HCT116 (cell line): ENCODE results near the gene C10orf90. TPM values are rescaled to one million over a fixed set of nuclear protein-coding genes. Genes with fewer than 3 reads are reported as not detected.

Source experiments
- ATAC-seq: fragments of 200-7000 bp; cut with Tn5 transposase; 2 replicates; pipeline ENCODE4 v1.9.1; 2020; ENCODE audit warnings: mild to moderate bottlenecking, moderate library complexity
- BruUV-seq: library from RNA; stranded (reverse); fragments of 400-500 nt; replicated peaks from 2 replicates; lab custom pipeline; 2021; lab: Mats Ljungman, UMichigan
- CTCF ChIA-PET: fragments of 300-600 bp; sonication (Branson Sonifier 250); formaldehyde crosslinking; loops from one replicate; lab custom pipeline; 2021; ENCODE audit warnings: antibody characterized with exemption; lab: Charles Lee
- POLR2A ChIA-PET: fragments of 300-600, 350-600 bp; sonication (Branson Sonifier 250); formaldehyde crosslinking; loops from one replicate; lab custom pipeline; 2021; ENCODE audit warnings: antibody characterized with exemption; lab: Charles Lee
- RAD21 ChIA-PET, 2 experiments: fragments of 300-600 bp; sonication (Branson Sonifier 250); formaldehyde crosslinking; loops; one replicate each; lab custom pipeline; 2023; ENCODE audit warnings: low total read pairs in 2 of 2; ENCODE audit not compliant: uncharacterized antibody in 2 of 2, unreplicated experiment in 2 of 2, low non-redundant PET in 1 of 2; lab: Charles Lee
- DNase-seq: peaks from one replicate; pipeline ENCODE4 v3.0.0-alpha.2; 2010; ENCODE audit warnings: low read depth, low spot score
- H2AFZ ChIP-seq: fragments of 200-600 bp; shearing (Covaris generic), sonication (generic); 2 replicates; pipeline ENCODE4 v1.6.1; 2017; ENCODE audit warnings: low read depth, mixed run types, mixed read lengths, antibody characterized with exemption, low read length; ENCODE audit not compliant: poor library complexity, severe bottlenecking
- H3K27ac ChIP-seq: 2 replicates; pipeline ENCODE4 v1.5.1; 2012; ENCODE audit warnings: low read depth, low read length
- H3K27me3 ChIP-seq: fragments of 200-600 bp; sonication (generic); 2 replicates; pipeline ENCODE4 v1.6.1; 2016; ENCODE audit warnings: mixed run types, low read length, mixed read lengths; ENCODE audit not compliant: insufficient read depth
- H3K36me3 ChIP-seq, 2 experiments: fragments of 200-500 bp in 1 of 2; fragments of 200-600 bp in 1 of 2; sonication (Bioruptor generic) in 1 of 2; sonication (generic) in 1 of 2; 2 replicates each; pipeline versions ENCODE4 v1.5.1 to v1.6.1; 2014 to 2016; ENCODE audit warnings: low read length in 2 of 2, inconsistent platforms in 1 of 2, mixed read lengths in 1 of 2, mixed run types in 1 of 2; ENCODE audit not compliant: insufficient read depth in 2 of 2, control insufficient read depth in 1 of 2
- H3K4me1 ChIP-seq, 2 experiments: fragments of 200-600 bp in 1 of 2; sonication (generic) in 1 of 2; 2 replicates each; pipeline versions ENCODE4 v1.5.1 to v1.6.1; 2012 to 2017; ENCODE audit warnings: low read length in 2 of 2, inconsistent platforms in 1 of 2, mild to moderate bottlenecking in 1 of 2, mixed read lengths in 1 of 2, mixed run types in 1 of 2, moderate library complexity in 1 of 2; ENCODE audit not compliant: insufficient read depth in 2 of 2, control insufficient read depth in 1 of 2
- H3K4me2 ChIP-seq: fragments of 200-600 bp; sonication (generic); 2 replicates; pipeline ENCODE4 v1.6.1; 2017; ENCODE audit warnings: mixed run types, low read length, mixed read lengths
- H3K4me3 ChIP-seq, 2 experiments: fragments of 200-600 bp in 1 of 2; sonication (generic) in 1 of 2; replicated peaks in 1 of 2; 2 replicates each; pipeline ENCODE4 v1.5.1; 2011 to 2016; ENCODE audit warnings: low read length in 2 of 2, control low read depth in 1 of 2, low read depth in 1 of 2, mild to moderate bottlenecking in 1 of 2, mixed read lengths in 1 of 2, mixed run types in 1 of 2
- H3K79me2 ChIP-seq: fragments of 200-600 bp; sonication (generic); 2 replicates; pipeline ENCODE4 v1.6.1; 2017; ENCODE audit warnings: mild to moderate bottlenecking, mixed run types, low read length, moderate library complexity, mixed read lengths; ENCODE audit not compliant: insufficient read depth
- H3K9ac ChIP-seq: fragments of 200-600 bp; sonication (generic); 2 replicates; pipeline ENCODE4 v1.6.1; 2016; ENCODE audit warnings: low read length, mixed read lengths
- H3K9me2 ChIP-seq: fragments of 200-600 bp; sonication (generic), shearing (Covaris generic); 2 replicates; pipeline ENCODE4 v1.6.1; 2017; ENCODE audit warnings: mixed run types, mild to moderate bottlenecking, moderate library complexity; ENCODE audit not compliant: insufficient read depth
- H3K9me3 ChIP-seq, 2 experiments: fragments of 200-500 bp in 1 of 2; fragments of 200-600 bp in 1 of 2; sonication (Bioruptor generic) in 1 of 2; sonication (generic) in 1 of 2; 2 replicates each; pipeline ENCODE4 v1.6.1; 2014 to 2017; ENCODE audit warnings: low read length in 2 of 2, mixed read lengths in 2 of 2, inconsistent platforms in 1 of 2, low read depth in 1 of 2, mild to moderate bottlenecking in 1 of 2, mixed run types in 1 of 2, moderate library complexity in 1 of 2; ENCODE audit not compliant: control insufficient read depth in 1 of 2, insufficient read depth in 1 of 2
- H4K20me1 ChIP-seq: fragments of 200-600 bp; sonication (generic), shearing (Covaris generic); 2 replicates; pipeline ENCODE4 v1.6.1; 2017; ENCODE audit warnings: mixed run types, mild to moderate bottlenecking, moderate library complexity; ENCODE audit not compliant: insufficient read depth
- ATF3 ChIP-seq: IDR thresholded peaks from 2 replicates; pipeline ENCODE4 v1.6.1; 2012
- CEBPB ChIP-seq: IDR thresholded peaks from 2 replicates; pipeline ENCODE4 v1.6.1; 2012; ENCODE audit warnings: low read depth
- EZH2 ChIP-seq: fragments of 200-600 bp; sonication (generic); IDR thresholded peaks from 2 replicates; pipeline ENCODE4 v1.6.1; 2017; ENCODE audit warnings: antibody characterized with exemption, mixed run types
- EZH2phosphoT487 ChIP-seq: fragments of 200-600 bp; IDR thresholded peaks from 2 replicates; pipeline ENCODE4 v1.6.1; 2018; ENCODE audit warnings: antibody characterized with exemption, borderline replicate concordance
- FOSL1 ChIP-seq: IDR thresholded peaks from 2 replicates; pipeline ENCODE4 v1.6.1; 2012; ENCODE audit warnings: low read depth
- JUND ChIP-seq: IDR thresholded peaks from 2 replicates; pipeline ENCODE4 v1.6.1; 2012
- POLR2A ChIP-seq: IDR thresholded peaks from 2 replicates; pipeline ENCODE4 v1.7.0; 2011; ENCODE audit warnings: borderline replicate concordance; ENCODE audit not compliant: insufficient read depth, insufficient read length; ENCODE audit errors: extremely low read depth
- POLR2AphosphoS5 ChIP-seq: IDR thresholded peaks from 2 replicates; pipeline ENCODE4 v1.6.1; 2011; ENCODE audit warnings: mild to moderate bottlenecking, low read depth, low read length, moderate library complexity
- RAD21 ChIP-seq: IDR thresholded peaks from 2 replicates; pipeline ENCODE4 v1.6.1; 2012; ENCODE audit warnings: low read depth, mild to moderate bottlenecking
- REST ChIP-seq: IDR thresholded peaks from 2 replicates; pipeline ENCODE4 v1.6.1; 2012; ENCODE audit warnings: low read depth
- SIN3A ChIP-seq: IDR thresholded peaks from 2 replicates; pipeline ENCODE4 v1.6.1; 2012; ENCODE audit warnings: low read depth
- SP1 ChIP-seq: IDR thresholded peaks from 2 replicates; pipeline ENCODE4 v1.6.1; 2012; ENCODE audit warnings: low read depth
- SRF ChIP-seq: IDR thresholded peaks from 2 replicates; pipeline ENCODE4 v1.6.1; 2012; ENCODE audit warnings: low read depth
- TCF7L2 ChIP-seq: IDR thresholded peaks from 2 replicates; pipeline ENCODE4 v1.7.0; 2011; ENCODE audit warnings: borderline replicate concordance, inconsistent platforms; ENCODE audit not compliant: insufficient read depth, insufficient read length; ENCODE audit errors: extremely low read depth
- YY1 ChIP-seq: IDR thresholded peaks from 2 replicates; pipeline ENCODE4 v1.6.1; 2011; ENCODE audit warnings: low read length, low read depth, moderate library complexity, mild to moderate bottlenecking; ENCODE audit not compliant: insufficient replicate concordance; ENCODE audit errors: extremely low read depth
- ZBTB33 ChIP-seq: IDR thresholded peaks from 2 replicates; pipeline ENCODE4 v1.6.1; 2011; ENCODE audit warnings: mild to moderate bottlenecking, low read length, moderate library complexity; ENCODE audit not compliant: insufficient replicate concordance; ENCODE audit errors: extremely low read depth
- intact Hi-C: fragments of 100-400 bp; cut with micrococcal nuclease; formaldehyde crosslinking; loops from 2 replicates; pipeline ENCODE4 v1.10.0; 2022
- total RNA-seq: library from RNA; stranded (reverse); gene quantifications from one replicate; pipeline ENCODE4 v1.2.1, GENCODE V29; 2021; ENCODE audit not compliant: unreplicated experiment

The C10orf90 gene
- total RNA-seq, 1 experiment from 2014 or later, result not detected

GRCh38 chr10:126586878-126587277, 83.6 kb downstream of the C10orf90 start:
- Histone ChIP-seq H3K79me2 (no peaks in the 10 kb centered on the region), H3K4me2 (no peak overlapping the region), H3K9me3 (no peaks in the 10 kb centered on the region), H3K27ac (no peak overlapping the region), H4K20me1 (no peaks in the 10 kb centered on the region), H3K9me2 (no peaks in the 10 kb centered on the region), H3K4me1 (no peaks in the 10 kb centered on the region), H3K9ac (no peak overlapping the region), H2AFZ (no peak overlapping the region), H3K36me3 (no peaks in the 10 kb centered on the region), H3K27me3 (peaks cover 59% of the 10 kb centered on the region), H3K4me3 (no peak overlapping the region)
- ChIA-PET RAD21 (no interaction called here), CTCF (interaction anchor here (1.2 kb wide), 1 partner anchor 12 kb away, joined by 3 read pairs; no protein-coding TSS in a partner anchor), POLR2A (no interaction called here)
- DNase-seq, result no peak
- intact Hi-C loops, result no loop called here
- TF ChIP-seq EZH2phosphoT487 (no peak), CEBPB (no peak), SIN3A (no peak), POLR2A (no peak), REST (no peak), EZH2 (no peak), JUND (no peak), SRF (no peak), FOSL1 (no peak), POLR2AphosphoS5 (no peak), ATF3 (no peak), ZBTB33 (no peak), TCF7L2 (no peak), RAD21 (no peak), SP1 (no peak), YY1 (no peak)
- no peak for ATAC-seq
- no TSS peak for BruUV-seq
